ENCODE results near the gene CT47C1.
"Not testable (repeated sequence)": the region's sequence is repeated elsewhere in the genome, so short reads cannot be mapped to it uniquely, and the experiment has no call there.

CT47C1 gene

GRCh38 chrX:119072744-119073143 lies at the start of gene CT47C1:
Gene CT47C1, plus strand, starts transcription at chrX:119072993. Its CDS starts 233 bp downstream, at chrX:119073226.
- DNase-seq, result no peak

DNA sequence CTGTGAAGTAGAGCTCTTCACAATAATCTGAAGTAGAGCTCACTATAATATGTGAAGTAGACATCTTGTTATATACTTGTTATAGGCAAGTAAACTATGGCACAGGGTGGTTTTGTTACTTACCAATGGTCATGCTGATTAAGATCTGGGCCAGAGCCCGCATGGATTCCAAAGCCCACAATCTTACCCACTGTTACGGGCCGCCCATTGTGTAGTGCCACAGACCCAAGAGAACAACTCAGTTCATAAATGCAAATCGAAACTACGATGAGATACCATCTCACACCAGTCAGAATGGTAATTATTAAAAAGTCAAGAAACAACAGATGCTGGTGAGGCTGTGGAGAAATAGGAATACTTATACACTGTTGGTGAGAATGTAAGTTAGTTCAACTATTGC lies 46.9 kb upstream of the CT47C1 start:
- DNase-seq, result no peak

DNA sequence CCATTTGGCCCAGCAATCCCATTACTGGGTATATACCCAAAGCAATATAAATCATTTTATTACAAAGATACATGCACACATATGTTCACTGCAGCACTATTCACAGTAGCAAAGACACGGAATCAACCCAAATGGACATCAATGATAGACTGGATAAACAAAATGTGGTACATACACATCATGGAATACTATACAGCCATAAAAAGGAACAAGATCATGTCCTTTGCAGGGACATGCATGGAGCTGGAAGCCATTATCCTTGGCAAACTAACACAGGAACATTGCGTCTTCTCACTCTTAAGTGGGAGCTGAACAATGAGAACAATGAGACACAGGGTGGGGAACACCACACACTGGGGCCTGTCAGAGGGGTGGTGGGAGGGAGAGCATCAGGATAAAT lies 46.4 kb upstream of the CT47C1 start:
- DNase-seq, result not testable (repeated sequence)

DNA sequence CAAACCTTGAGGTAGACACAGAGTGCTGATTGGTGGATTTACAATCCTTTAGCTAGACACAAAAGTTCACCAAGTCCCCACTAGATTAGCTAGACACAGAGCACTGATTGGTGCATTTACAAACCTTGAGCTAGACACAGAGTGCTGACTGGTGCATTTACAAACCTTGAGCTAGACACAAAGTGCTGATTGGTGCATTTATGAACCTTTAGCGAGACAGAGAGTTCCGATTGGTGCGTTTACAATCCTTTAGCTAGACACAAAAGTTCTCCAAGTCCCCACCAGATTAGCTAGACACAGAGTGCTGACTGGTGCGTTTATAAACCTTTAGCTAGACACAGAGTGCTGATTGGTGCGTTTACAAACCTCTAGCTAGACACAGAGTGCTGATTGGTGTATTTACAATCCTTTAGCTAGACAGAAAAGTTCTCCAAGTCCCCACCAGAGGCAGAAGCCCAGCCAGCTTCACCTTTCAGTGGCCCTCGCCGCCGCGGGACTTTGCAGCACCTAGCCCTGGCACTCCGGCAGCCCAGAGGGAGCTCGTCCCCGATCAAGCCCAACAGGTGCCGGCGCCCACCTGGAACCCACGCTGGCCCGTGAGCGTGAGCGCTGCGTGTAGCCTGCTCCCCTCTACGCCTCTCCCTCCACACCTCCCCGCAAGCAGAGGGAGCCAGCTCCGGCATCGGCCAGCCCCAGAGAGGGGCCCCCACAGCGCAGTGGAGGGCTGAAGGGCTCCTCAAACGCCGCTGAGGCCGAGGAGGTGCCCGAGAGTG lies 44.6 kb upstream of the CT47C1 start:
- not testable (repeated sequence) for DNase-seq

- no peak for DNase-seq
Measured at GRCh38 chrX:119028733-119029330, 44.0 kb upstream of the CT47C1 start.

- DNase-seq, result not testable (repeated sequence)
Measured at GRCh38 chrX:119029656-119030055, 43.1 kb upstream of the CT47C1 start.

DNA sequence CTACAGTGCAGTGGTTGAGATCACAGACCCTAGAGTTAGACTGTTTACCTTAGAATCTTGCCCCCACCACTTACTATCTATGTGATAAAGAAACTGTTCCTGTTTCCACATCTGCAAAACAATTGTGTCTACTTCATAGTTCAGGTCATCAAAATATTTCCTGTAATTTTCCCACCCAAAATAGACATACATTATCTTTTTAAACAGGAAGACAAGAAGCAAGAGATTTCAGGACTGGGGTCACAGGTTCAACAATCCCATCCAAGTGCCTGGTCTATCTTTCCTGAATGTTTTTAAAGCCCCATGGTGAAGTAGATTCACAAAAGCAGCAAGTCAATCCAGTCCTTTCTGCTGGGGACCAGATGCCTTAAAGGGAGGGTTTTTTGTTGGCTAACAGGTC lies 41.8 kb upstream of the CT47C1 start:
- DNase-seq, result no peak

DNA sequence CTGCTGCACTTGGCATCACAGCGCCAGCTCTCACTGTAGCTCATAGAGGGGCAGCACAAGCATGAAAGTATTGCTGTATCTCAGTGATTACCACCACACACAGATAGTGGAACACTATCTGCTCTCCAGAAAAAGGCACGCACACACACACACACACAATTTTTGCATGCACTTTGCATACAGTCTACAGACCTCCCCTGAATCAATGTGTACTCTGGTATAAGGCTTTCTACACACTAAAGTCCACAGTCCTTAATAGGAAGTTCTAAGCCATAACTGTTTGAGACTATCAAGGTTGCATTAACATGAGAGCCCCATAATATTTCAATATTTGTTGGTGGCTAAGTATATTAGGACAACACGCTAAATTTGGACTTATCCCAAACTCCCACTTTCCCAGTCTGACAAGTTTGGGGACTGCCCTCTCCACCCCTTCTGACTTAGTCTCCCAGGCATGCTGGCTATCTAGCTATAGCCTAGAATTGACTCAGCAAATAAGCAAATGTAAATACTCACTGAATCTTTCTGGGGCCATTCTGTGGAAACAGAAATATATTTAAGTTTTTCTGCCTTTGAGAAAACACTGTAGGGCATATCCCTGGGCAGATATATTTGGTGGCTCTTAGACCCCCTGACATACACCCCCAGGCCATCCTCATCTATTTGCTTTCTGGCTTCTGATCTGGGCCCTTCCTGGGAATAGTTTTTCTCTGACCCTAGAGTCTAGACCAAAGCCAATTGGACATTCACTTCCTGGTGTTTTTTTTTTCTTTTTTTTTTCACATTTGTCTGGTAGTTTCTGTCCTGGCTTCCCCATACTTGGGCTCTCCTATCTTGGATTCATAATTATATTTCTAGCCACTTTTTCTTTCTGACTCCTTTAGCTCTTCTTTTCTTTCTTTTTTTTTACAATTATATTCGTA lies 36.4 kb upstream of the CT47C1 start:
- DNase-seq, result no peak

DNA sequence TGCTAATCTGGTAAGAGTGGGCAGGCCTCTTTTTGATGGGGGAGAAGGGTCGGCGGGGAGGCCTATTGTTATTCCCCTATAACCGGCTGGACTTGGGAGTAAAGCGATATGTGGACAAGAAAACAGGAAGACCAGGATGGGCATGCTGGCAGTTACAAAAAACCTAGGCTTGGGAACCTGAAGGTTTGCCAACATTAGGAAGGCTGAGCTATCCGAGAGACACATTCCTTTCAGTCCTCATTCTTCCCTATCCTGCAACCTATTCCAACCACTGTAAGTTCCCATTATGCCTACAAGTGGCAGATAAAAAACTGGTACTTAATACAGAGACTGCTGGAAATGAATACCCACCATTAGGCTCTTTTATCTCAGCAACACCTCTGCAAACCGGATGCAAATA lies 32.4 kb upstream of the CT47C1 start:
- no peak for DNase-seq

DNA sequence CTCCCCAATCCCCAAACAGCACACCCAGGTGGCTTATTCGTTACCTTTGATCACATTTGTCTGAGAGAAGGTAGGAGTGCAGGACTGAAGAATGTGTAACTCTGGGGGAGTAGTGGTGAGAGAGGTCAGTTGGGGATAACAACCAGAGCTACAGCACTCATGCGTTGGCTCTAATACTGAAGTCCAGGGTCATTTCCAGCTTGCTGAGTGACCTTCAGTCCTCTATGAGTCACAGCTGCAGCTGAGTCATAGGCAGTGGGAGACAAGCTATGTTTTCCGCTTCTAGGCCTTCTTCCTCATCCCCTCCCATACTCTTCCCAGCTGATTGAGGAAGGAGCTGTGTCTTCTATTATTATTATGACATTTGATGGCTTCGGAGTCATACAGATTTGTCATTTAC lies 31.6 kb upstream of the CT47C1 start:
- no peak for DNase-seq

DNA sequence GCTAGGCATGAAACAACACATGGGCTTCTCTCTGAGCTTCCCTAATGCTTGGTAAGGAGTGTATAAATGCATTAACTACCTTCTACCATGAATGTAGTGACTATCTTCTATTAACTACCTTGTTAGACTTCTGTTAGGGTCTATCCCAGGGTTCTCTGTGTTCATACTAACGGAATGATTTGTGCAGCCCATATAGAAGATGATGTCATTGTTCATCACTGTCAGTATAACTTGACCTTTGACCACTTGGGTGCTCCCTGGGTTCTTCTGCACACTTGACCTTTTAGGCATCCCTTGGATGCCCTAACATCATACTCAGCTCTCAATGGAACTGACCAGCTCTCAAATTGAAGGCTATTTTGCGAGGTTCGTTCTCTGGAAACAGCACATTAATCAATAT lies 30.8 kb upstream of the CT47C1 start:
- no peak for DNase-seq

DNA sequence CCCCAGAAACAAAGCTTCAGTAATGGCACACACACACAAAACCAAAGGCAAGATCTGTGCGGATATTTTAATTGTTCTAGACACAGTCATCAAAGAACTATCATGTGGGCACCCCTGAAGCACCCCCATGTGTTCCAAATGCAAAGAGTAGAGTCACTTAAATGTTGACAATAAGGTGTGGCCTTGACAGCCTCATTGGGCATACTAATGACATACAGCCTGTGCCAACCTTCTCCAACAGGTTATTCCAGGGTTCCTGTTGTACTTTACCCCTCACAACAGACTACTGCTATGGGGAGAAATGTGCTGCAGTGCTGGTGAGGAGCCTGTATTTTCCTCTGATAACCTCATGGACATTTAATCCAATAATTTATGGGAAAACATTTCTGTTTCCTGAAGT lies 29.8 kb upstream of the CT47C1 start:
- no peak for DNase-seq

DNA sequence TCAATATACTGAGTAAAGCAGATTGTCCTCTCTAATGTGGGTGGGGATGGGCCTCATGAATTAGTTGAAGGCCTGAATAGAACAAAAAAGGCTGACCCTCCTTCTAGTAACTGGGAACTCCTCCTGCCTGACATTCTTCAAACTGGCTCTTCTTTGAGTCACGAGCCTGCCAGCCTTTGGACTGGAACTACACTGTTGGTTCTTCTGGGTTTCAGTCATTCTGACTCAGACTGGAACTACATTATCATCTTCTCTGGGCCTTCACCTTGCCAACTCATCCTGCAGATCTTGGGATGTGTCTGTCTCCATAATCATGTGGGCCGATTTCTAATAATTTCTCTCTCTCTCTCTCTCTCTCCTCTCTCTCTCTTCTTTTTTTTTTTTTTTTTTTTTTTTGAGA lies 26.9 kb upstream of the CT47C1 start:
- no peak for DNase-seq

DNA sequence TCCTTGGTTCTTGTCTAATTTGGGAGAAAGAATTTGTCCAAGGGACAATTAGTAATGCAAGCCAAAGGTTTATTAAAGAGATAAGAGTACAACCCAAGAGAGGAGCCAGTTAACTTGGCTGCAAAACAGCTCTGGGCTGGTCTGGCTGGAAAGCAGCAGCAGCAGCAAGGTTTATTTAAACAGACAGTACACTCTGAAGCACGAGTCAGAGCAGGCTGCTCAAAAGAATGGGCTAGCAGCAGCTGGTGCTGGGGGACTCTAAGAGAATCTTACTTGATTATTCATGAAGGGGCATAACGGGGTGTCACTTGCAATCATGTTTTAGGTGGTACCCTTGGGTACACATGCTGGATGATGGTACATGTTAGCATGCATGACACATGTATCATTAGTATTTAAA lies 17.1 kb upstream of the CT47C1 start:
- DNase-seq, result no peak

DNA sequence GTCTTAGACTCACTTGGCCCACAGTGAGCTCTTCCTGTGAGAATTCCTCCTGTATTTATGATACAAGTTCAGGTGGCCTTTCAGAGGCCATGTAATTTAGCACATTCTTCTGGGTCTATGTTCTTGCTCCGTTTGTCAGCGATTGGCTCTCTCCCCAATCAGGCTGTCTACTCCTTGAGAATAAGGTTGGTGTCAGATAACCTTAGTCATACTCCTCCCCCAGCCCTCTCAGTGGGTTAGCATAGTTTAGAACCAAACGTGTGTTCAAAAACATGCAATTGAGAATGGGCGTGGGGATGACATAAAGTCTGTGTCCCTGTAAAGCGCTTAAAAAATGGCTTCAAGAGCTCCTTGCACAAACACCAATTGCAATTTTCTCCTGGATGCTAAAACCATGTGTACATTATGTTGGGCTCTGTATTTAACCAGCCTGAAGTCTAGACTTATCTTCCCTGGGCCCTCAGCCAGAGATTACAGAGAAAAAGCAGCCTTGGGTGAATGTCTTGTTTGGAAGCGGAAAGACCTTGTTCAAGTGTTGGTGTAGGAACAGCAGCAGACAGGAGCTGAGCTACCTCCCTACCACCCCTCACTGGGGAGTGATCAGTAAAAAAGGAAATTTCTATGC lies 9.9 kb upstream of the CT47C1 start:
- no peak for DNase-seq

- DNase-seq, result no peak
Measured at GRCh38 chrX:119063428-119063827, 9.4 kb upstream of the CT47C1 start.

DNA sequence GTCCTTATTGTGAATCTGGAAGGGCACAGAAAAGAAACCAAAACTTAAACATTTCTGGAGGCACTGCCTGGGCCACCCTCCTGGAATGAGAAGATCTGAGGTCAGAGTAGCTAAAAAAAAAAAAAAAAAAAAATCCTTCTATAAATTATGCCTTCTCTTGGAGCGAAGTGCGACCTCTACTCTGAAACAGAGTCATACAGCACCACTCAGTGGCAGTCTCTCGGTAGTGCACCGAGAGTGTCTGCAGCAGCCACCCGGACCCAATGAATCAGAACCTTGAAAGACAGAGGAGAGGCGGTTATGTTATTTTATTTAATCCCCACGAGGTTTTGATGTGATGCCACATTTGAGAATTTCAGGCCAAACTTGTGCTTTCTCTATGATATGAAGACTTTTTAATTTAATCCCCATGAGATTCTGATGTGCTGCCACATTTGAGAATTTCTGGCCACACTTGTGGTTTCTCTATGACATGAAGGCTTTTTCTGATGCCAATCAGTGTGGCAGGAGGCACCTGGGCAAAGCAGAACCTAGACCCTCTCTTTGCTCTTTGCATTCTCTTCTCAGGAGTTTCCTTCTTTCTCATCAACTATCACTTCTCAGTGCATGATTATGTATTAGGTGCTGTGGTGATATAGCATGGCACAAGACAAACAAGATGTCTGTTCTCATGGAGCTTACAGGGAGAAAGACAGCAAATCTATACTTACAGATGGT lies 5.6 kb upstream of the CT47C1 start:
- peak; percentile 48 for DNase-seq

- DNase-seq, result no peak
Measured at GRCh38 chrX:119069128-119069527, 3.7 kb upstream of the CT47C1 start.

GRCh38 chrX:119069762-119070161 lies 3.0 kb upstream of the CT47C1 start:
- no peak for DNase-seq

- DNase-seq, result no peak
Measured at GRCh38 chrX:119071381-119071780, 1.4 kb upstream of the CT47C1 start.

- no peak for DNase-seq
Measured at GRCh38 chrX:119073200-119073905, 560 bp downstream of the CT47C1 start.

GRCh38 chrX:119073911-119074310 lies 1.1 kb downstream of the CT47C1 start:
- no peak for DNase-seq
